Body of pancreas (tissue), 4 donors: ENCODE results near the gene SRXN1.

Experiments used
- CTCF ChIP-seq, 7 experiments: fragments of 450-650 bp in 4 of 7; fragments of 200-600 bp in 3 of 7; sonication (generic) in 3 of 7; IDR thresholded peaks; one replicate each; pipeline ENCODE4 v1.5.1; 2016 to 2019; ENCODE audit warnings: antibody characterized with exemption in 7 of 7
- POLR2A ChIP-seq, 3 donors: fragments of 450-650 bp; IDR thresholded peaks; one replicate each; pipeline ENCODE4 v1.6.1; 2016; ENCODE audit warnings: antibody characterized with exemption in 3 of 3, mild to moderate bottlenecking in 2 of 3

- TF ChIP-seq CTCF (IDR thresholded peaks at IDR 0.05) (no peak), POLR2A (IDR thresholded peaks at IDR 0.05) (no peak)
Observed at GRCh38 chr20:687468-688203, 34.6 kb upstream of the SRXN1 start.
